GM21723 (cell line): ENCODE data around the gene ZNRF4.
"Not testable (repeated sequence)": the region's sequence is repeated elsewhere in the genome, so short reads cannot be mapped to it uniquely, and the experiment has no call there.

Source experiments
- ATAC-seq: cut with Tn5 transposase; IDR thresholded peaks from one replicate; pipeline ENCODE4 v1.9.1; 2021; ENCODE audit warnings: mild to moderate bottlenecking, moderate library complexity; ENCODE audit not compliant: unreplicated experiment

The ZNRF4 gene

GRCh38 chr19:5455367-5456129 is at the start of gene ZNRF4:
Gene ZNRF4, plus strand, starts transcription at chr19:5455417. Its CDS starts 75 bp downstream, at chr19:5455492.
- ATAC-seq: no peak

- ATAC-seq: not testable (repeated sequence)
Observed at GRCh38 chr19:5406198-5406597, 49.0 kb upstream of the ZNRF4 start.

GRCh38 chr19:5406816-5407215 is 48.4 kb upstream of the ZNRF4 start:
- no peak for ATAC-seq

- ATAC-seq: no peak
Observed at GRCh38 chr19:5407356-5407755, 47.9 kb upstream of the ZNRF4 start.

- ATAC-seq: no peak
Observed at GRCh38 chr19:5417495-5418436, 37.5 kb upstream of the ZNRF4 start.

- no peak for ATAC-seq
Observed at GRCh38 chr19:5418677-5419076, 36.5 kb upstream of the ZNRF4 start.

GRCh38 chr19:5420953-5421352 is 34.3 kb upstream of the ZNRF4 start:
- ATAC-seq: no peak

- no peak for ATAC-seq
Observed at GRCh38 chr19:5423567-5424125, 31.6 kb upstream of the ZNRF4 start.

GRCh38 chr19:5424192-5424973 is 30.8 kb upstream of the ZNRF4 start:
- ATAC-seq: no peak

GRCh38 chr19:5425260-5425659 is 30.0 kb upstream of the ZNRF4 start:
- ATAC-seq: no peak

GRCh38 chr19:5430237-5430636 is 25.0 kb upstream of the ZNRF4 start:
- no peak for ATAC-seq

- no peak for ATAC-seq
Observed at GRCh38 chr19:5432687-5433086, 22.5 kb upstream of the ZNRF4 start.

- no peak for ATAC-seq
Observed at GRCh38 chr19:5434351-5434917, 20.8 kb upstream of the ZNRF4 start.

- ATAC-seq: no peak
Observed at GRCh38 chr19:5434970-5435641, 20.1 kb upstream of the ZNRF4 start.

- ATAC-seq: no peak
Observed at GRCh38 chr19:5435642-5436017, 19.6 kb upstream of the ZNRF4 start.

- ATAC-seq: no peak
Observed at GRCh38 chr19:5436106-5436947, 18.9 kb upstream of the ZNRF4 start.

GRCh38 chr19:5436948-5437306 is 18.3 kb upstream of the ZNRF4 start:
- no peak for ATAC-seq

GRCh38 chr19:5438756-5439155 is 16.5 kb upstream of the ZNRF4 start:
- not testable (repeated sequence) for ATAC-seq

GRCh38 chr19:5439452-5439851 is 15.8 kb upstream of the ZNRF4 start:
- ATAC-seq: no peak
